Embryonic facial prominence (tissue), 1 donor: ENCODE results near the gene GFRA1.

Source experiments
- DNase-seq: peaks from one replicate; pipeline ENCODE4 v3.0.0-alpha.2; 2016; ENCODE audit errors: extremely low spot score

Gene GFRA1

DNA sequence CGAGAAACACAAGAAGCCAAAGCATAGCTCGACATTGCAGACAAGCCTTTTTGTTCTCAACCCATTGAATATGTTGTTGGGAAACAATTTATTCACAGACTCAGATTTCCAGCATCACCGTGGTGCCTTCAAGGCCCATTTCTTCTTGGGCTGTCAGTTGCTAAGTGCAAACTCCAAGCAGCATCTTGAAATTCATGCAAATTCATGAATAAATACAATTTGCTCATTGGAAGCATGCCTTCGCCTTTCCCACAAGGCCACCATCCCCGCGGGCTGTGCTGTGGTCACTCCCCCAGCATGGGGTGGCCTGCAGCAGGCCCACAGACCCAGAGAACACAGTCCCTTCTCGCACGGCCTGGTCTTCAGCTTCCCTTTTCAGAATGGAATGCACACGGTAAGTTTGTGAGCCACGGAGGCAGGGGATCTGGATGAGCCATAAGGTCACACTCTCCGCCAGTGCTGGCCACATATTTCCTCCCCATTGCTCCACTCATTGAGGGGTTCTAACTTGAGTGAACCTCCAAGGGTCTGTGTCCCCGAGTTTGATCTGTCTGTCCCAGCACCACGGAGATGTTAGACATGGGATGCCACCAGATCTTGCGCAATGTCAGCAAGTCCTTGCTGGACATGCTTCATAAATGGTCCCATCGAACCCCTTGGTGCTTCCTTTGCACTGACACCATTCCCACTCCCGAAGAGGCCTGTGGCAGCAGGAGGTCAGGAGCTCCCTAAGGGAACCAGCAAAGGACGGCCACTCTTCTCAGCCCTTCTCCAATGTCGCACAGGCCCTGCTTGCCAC, 109.5 kb downstream of the GFRA1 start:
- DNase-seq: no peak

DNA sequence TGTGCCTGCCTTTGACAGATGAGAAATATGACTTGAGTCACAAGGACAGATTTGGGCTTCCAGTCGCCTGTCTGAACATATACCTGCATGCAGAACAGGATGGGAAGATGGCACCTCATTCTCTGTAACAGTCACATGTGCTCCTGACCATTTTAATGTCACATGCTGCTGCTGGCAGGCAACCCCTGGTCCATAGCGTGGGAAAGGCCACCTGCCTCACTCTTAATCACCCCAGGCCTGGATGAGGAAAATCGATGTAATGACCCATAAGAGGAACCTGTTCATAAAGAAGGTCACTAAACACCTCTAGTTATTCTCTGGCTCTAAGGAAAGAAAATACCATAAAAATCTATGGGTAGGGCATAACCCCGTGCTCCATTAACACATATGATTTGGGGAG, 110.2 kb downstream of the GFRA1 start:
- DNase-seq: no peak

GRCh38 chr10:116160271-116160670, 112.7 kb downstream of the GFRA1 start:
- no peak for DNase-seq

- DNase-seq: no peak
Observed at GRCh38 chr10:116159197-116159596, 113.8 kb downstream of the GFRA1 start.

DNA sequence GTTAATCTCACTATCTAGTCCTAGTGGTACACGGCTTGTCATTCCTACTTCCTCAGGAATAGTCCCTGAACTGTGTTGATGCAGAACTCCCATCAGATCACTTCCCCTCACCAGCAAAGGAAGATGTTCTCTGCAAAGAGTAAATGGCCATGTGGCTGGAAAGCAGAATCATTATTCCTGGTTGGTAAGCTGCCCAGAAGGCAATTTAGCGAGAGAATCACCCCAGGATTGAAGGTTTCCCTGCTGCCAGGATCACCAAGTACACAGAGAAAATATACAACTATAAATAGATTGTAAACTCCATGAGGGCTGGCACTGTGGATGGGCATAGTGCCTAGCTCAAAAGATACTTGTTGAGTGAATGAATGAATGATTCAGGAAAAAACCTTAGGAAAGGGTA, 115.0 kb downstream of the GFRA1 start:
- DNase-seq: no peak

DNA sequence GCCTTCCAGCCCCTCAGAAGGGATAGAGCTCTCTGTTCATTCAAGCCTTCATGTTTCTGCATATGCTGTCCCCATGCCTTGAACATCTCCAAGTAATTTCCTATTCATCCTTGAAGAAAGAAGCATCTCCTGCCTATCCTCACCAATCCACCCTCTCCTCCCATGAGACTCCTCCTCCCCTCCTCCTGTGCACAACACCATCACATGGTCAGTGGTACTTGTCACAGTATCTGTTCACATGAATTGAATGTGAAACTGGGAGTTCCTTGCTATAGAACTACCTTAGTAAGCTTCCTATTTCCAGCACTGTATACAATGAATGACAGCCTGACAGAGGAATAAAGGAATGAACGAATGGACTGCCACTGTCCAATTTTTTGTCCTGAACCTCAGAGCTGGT, 115.5 kb downstream of the GFRA1 start:
- DNase-seq: no peak

DNA sequence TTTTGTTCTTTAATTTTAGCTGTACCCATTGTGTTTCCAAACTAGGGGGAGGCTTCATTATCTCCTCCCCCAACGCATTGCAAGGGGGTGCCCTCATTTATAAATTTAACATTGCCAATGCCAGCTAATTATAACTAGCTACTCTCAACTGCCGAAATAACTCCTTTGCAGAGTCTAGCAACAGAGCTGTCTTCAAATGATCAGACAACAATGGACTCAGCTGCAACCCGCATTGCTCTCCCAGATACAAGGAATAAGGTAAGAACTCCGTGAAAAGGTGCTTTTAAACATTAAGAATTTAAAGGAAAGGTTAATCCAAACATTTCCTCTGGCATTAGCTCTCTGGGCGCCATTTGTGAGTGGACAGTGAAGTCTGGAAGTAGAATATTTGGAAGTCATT, 116.2 kb downstream of the GFRA1 start:
- no peak for DNase-seq

DNA sequence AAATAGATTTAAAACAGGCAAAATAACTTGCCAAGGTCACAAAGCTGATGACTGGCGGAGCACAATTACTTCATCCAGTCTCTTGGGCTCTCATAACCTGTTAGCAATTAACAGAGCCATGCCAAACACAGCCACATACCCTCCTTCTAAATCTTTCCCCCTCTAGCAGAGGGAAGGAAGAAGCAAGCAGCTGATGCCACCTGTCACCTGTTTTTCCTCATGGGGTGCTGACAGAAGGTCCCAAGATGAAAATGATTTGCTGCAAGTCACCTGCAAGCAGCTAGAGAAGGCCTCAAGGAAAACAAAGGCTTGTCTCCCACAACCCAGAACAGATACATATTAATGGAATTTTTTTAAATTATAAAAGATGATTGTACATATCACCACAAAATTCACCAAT, 117.8 kb downstream of the GFRA1 start:
- no peak for DNase-seq

DNA sequence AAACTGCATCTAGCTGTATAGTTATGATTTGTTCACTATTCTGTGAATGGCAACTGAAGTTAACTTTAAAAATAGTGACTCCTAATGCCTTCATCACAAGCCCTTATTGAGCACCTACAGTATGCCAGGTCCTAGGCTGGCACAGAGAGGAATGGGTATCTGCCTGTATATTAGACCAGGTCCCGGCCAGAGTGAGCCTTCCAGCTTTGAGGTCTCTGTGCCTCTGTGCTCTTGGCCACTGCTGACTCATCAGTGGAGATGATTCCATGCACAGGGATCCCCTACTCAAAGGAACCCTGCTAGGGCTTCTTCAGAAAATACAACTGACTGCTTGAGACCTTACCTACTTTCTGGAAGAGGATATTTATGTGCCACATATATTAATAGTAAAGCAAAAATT, 118.4 kb downstream of the GFRA1 start:
- no peak for DNase-seq

DNA sequence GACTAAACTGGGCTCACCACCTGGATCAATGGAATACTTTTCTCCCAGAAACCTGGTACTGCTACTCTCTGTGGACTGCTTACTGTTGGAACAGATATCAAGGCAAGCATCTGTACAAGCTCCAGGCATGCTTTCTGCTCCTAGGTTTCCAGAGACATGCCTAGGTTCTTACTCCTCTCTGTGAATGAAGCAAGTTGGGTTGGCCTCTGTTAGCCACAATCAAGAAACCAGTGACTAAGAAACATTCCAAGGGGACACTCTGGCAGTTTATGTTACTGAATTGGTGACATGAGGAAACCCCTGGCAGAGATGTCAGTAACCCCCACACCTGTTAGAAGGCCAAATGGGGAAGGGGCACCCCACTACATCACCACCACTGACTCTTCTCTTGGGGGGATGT, 121.9 kb downstream of the GFRA1 start:
- no peak for DNase-seq

GRCh38 chr10:116150606-116151005, 122.4 kb downstream of the GFRA1 start:
- DNase-seq: no peak

GRCh38 chr10:116147147-116147905, 125.7 kb downstream of the GFRA1 start:
- DNase-seq: no peak

DNA sequence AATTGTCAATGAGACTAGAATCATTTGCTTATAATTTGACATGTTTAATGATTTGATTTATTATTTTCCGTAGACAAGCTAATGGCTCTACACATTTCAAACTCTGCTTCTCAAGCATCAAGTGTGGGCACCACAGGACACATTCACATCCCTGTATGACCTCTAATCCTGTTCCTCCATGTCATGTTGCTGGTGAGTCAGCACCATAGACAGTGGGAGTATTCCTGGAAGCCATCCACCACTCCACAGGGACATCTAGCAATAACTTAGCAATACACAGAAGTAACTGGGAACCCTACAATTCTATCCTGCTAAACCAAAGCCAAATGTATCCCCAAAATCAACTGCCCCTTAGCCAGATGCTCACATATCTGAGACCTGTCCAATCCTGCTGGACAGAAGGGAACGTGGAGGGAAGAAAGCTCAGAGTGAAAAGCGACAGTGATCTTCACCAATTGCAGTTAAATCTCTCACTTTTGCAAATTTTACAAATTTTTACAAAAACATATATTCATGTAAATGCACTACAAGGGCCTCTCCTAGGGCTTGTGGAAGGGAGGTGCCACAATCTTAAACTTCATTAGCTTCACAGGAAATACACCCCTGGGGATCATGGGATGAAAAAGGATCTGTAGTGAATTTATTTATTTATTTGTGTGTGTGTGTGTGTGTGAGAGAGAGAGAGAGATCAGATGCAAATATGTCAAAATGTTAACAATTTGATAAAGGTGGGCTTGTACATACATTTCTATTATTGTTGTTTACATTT, 126.5 kb downstream of the GFRA1 start:
- no peak for DNase-seq

DNA sequence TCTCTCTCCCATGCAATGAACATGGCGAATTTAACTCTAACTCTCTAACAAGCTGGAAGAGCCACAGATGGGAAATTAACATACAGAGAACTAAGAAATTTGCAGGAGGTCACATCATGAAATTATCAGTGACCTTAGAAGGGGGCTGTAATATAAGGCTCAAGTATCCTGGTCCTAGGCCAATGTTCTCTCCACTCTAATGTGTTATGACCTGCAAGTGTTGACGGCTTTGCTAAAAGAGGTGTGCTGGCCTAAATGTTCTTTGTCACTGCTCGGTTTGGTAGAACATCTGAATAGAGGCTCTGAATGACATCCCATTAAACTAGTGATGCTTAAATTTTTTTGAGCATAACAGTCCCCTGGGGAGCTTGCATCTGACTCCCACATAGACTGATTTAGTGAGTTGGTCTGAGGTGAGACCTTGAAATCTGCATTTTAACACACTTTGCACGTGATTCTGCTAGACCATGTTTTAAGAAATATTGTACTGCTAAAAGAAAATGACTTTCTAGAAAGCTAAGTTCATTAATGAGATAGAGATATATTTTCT, 129.3 kb downstream of the GFRA1 start:
- DNase-seq: no peak

- DNase-seq: no peak
Observed at GRCh38 chr10:116141855-116142254, 131.2 kb downstream of the GFRA1 start.

DNA sequence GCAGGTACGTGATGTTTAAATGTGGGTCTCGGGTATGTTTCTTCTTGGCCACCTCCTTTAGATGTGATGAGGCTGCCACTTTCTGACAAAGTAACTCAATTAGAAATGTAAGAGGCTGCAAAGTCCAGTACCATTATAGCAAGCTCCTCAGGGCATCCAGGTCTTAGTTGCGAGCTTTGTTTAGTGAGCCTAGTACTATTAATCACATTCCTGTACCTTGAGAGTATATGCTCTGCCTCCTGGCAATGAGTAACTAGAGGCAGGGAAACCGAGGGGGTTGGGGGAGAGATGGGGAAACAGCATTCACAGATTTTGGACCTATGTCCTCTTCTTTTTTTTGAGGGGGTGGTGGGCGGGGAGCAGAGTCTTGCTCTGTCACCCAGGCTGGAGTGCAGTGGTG, 131.8 kb downstream of the GFRA1 start:
- no peak for DNase-seq

DNA sequence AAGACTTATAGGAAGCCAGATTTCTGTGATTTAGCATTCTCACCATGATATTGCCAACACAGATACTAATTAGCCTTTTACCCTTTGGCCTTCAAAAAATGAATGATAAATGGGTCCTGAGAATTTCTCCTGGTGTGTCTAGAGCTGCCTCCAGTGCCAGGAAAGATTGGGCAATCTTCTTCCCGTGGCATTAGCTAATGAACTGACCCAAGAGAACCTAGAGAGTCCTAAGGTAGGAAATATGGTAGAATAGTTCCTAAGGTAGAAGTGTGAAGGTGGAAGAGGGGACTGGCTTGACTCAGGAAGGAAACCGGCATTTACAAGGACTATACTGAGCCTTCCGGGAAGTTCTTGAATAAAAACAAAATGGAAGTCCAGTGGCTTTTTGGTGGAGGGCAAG, 133.1 kb downstream of the GFRA1 start:
- no peak for DNase-seq

DNA sequence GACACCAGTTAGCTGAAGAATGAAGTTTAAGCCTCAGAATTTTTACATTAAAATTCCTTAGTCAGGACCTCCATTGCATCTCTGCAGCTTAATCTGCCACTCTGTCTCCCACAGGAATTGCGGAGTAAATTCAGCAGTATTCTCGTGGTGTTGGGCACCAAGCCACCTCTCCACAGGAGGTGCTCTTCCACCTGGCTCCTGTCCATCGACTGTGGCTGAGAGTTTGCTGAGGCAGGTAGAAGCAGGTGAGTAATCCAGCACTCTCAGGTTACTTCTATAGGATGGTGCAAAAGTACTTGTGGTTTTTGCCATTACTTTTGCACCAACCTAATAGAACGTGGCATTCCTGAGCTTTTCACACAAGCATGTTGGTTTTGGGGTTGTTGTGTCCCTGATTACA, 134.1 kb downstream of the GFRA1 start:
- DNase-seq: no peak

DNA sequence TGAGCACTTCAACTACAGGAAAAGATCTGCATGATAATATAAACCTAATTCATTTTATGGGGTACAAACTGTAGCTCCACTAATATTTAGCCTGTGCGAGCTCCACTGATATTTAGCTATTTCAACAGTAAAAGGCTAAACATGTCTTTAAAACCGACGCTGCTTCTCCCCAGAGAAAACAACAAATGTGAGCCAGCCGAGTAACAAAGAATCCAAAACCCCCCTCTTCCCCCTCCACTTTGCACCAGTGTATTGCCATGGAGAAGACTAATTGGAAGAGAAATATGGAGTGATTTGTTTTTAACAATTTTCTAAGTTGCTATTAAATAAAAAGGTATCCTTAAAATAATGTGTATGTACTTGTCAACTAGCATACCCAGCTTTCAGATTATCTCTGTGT, 136.7 kb downstream of the GFRA1 start:
- DNase-seq: no peak

GRCh38 chr10:116134322-116134721, 138.7 kb downstream of the GFRA1 start:
- DNase-seq: no peak

DNA sequence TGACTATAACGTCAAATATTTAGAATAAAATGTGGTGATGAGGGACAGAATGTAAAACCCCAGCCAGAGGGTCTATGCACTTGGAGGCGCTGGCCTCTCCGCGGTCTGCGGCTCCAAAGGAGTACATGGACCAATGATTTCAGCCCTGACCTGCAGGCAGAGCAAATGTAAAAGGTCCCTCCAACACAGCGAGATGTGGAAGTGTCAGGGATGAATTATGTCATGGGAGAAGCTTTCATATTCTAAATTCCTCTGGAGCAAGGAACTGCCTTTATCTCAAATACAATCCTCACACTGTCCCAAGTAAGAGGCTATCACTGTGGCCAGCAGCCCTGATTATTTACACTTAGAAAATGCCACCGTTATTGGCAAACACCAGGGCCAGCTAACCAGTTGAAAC, 139.4 kb downstream of the GFRA1 start:
- no peak for DNase-seq

DNA sequence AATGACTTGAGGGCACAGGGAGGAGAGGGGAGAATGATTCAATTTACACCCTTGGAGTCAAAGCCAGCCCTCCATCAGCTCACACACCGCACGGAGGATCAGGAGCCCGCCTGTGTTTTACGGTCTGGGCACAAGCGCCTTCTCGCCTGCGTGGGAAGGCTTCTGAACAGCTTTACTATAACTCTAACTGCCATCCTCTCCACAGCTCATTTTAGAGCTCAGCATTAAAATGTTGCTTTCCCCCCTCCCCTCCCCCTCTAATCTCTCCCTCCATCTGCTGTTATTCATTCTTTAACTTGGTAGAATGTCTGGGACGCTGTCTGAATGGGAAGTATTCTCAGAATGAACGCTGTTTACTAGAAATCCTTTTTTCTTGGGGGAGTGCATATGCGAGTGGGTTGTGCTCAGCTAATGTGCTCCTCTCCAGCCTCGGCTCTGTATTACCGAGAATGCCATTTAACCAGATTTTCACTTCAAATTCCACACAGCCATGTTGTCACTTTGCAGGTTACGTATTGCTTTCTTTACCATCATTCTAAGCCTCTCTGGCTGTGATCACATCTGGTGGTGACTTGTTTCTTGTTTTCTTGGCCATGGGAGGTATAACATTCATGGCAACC, 140.1 kb downstream of the GFRA1 start:
- DNase-seq: no peak
